Transverse colon (tissue), 4 donors: ENCODE data around the gene HSD17B2.

Source experiments
- POLR2AphosphoS5 ChIP-seq, 3 donors: sonication (generic); formaldehyde crosslinking; IDR thresholded peaks; one replicate each; pipeline ENCODE4 v1.6.1; 2016; ENCODE audit warnings: antibody characterized with exemption in 3 of 3
- TF ChIP-seq, protein P1 (sequence below), 5 experiments: fragments of 200-600 bp in 3 of 5; fragments of 450-650 bp in 2 of 5; sonication (generic) in 3 of 5; IDR thresholded peaks; 1 replicate in 2 of 5; 2 replicates in 3 of 5; pipeline ENCODE4 v1.5.1; 2016 to 2017; ENCODE audit warnings: antibody characterized with exemption in 5 of 5, inconsistent platforms in 3 of 5, mild to moderate bottlenecking in 2 of 5, moderate library complexity in 1 of 5

DNA sequence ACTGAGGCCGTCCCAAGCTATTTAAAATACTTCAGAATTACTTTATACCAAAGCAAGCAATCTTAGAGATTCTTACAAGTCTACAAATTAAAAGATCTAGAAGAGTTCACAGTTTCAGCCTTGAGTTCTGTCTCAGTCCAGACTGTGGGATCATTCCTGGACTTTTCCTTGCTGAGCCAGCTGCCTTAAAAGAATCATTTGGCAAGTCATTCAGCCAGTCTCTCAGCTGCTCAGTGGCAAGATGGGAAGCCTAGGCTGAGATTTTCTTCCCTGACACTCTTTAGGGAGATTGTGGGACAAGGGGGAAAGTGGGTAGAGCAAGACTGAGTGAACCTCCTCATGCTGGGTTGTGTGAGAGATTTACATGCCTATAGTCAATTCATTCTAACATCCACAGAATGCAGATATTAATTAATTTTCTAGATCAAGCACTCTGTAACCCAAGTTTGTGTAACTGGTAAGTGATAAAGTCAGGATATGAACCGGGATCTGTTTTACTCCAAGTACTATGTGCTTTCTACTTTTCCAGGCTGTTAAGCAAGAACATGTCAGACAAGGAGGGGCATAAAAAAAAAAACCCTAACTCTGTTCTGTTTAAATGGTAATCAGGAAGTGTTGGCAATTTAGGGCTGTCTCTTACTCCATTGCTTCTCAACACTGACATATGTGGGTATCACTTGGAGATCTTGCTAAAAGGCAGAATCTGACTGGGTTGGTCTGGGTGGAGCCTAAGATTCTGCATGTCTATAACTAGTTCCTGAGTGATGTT is 50.1 kb downstream of the HSD17B2 start:
- TF ChIP-seq, protein P1, sequence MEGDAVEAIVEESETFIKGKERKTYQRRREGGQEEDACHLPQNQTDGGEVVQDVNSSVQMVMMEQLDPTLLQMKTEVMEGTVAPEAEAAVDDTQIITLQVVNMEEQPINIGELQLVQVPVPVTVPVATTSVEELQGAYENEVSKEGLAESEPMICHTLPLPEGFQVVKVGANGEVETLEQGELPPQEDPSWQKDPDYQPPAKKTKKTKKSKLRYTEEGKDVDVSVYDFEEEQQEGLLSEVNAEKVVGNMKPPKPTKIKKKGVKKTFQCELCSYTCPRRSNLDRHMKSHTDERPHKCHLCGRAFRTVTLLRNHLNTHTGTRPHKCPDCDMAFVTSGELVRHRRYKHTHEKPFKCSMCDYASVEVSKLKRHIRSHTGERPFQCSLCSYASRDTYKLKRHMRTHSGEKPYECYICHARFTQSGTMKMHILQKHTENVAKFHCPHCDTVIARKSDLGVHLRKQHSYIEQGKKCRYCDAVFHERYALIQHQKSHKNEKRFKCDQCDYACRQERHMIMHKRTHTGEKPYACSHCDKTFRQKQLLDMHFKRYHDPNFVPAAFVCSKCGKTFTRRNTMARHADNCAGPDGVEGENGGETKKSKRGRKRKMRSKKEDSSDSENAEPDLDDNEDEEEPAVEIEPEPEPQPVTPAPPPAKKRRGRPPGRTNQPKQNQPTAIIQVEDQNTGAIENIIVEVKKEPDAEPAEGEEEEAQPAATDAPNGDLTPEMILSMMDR (IDR thresholded peaks at IDR 0.05) = no peak
- TF ChIP-seq POLR2AphosphoS5 (IDR thresholded peaks at IDR 0.05) = no peak
